A549 (cell line): ENCODE results near the gene ADAM12. TPM values are rescaled to one million over a fixed set of nuclear protein-coding genes. Genes with fewer than 3 reads are reported as not detected.
A peak's percentile ranks its signal among the peaks of the same experiment; 100 is the strongest.

ENCODE experiments used
- ATAC-seq, 2 experiments: fragments of 200-7000 bp in 1 of 2; fragments of >200 bp in 1 of 2; cut with Nextera tagmentation in 1 of 2; cut with Tn5 transposase in 1 of 2; 3 replicates each; pipeline versions ENCODE4 v1.8.0 to v1.9.1; 2018 to 2020; ENCODE audit warnings: mild to moderate bottlenecking in 1 of 2, moderate library complexity in 1 of 2
- CTCF ChIA-PET: fragments of 300-600 bp; sonication (Branson Sonifier 250); formaldehyde crosslinking; extraction: SDS; loops from one replicate; lab custom pipeline; 2021; ENCODE audit warnings: antibody characterized with exemption, inconsistent platforms; lab: Yijun Ruan, JAX
- POLR2A ChIA-PET: fragments of 350-600 bp; formaldehyde crosslinking; extraction: SDS; loops from one replicate; lab custom pipeline; 2021; ENCODE audit warnings: antibody characterized with exemption, inconsistent platforms; lab: Yijun Ruan, JAX
- DNase-seq, 2 experiments: peaks; one replicate each; pipeline versions ENCODE4 v3.0.0 to v3.0.0-alpha.2; 2011 to 2016; ENCODE audit warnings: low read depth in 1 of 2, low spot score in 1 of 2
- FAIRE-seq: peaks from 2 replicates; lab custom pipeline; 2011; peaks lifted over from hg19 to GRCh38; lab: Jason Lieb, UNC
- H3K27ac ChIP-seq, 2 experiments: fragments of >200 bp; sonication (Bioruptor Twin); formaldehyde crosslinking; 3 replicates each; pipeline ENCODE4 v1.5.1; 2016 to 2017
- H3K4me1 ChIP-seq: fragments of >200 bp; sonication (Bioruptor Twin); formaldehyde crosslinking; 3 replicates; pipeline ENCODE4 v1.6.1; 2016
- H3K4me2 ChIP-seq: fragments of >200 bp; sonication (Bioruptor Twin); formaldehyde crosslinking; 3 replicates; pipeline ENCODE4 v1.6.1; 2016
- H3K4me3 ChIP-seq: fragments of >200 bp; sonication (Bioruptor Twin); formaldehyde crosslinking; 3 replicates; pipeline ENCODE4 v1.5.1; 2016
- H3K9me3 ChIP-seq: fragments of >200 bp; sonication (Bioruptor Twin); formaldehyde crosslinking; 3 replicates; pipeline ENCODE4 v1.6.1; 2016
- ATOH8 ChIP-seq: fragments of 250-450 bp; sonication (Bioruptor Pico); IDR thresholded peaks from 2 replicates; pipeline ENCODE4 v1.5.0; 2020; ENCODE audit warnings: low read depth, mild to moderate bottlenecking, moderate library complexity
- CBX2 ChIP-seq: fragments of 200-600 bp; sonication (generic); IDR thresholded peaks from 2 replicates; pipeline ENCODE4 v1.6.1; 2016; ENCODE audit warnings: low read depth, mild to moderate bottlenecking, borderline replicate concordance
- CBX8 ChIP-seq: fragments of 200-600 bp; sonication (generic); IDR thresholded peaks from 2 replicates; pipeline ENCODE4 v1.6.1; 2016
- CEBPB ChIP-seq, 2 experiments: fragments of >200 bp in 1 of 2; sonication (Bioruptor Twin) in 1 of 2; formaldehyde crosslinking in 1 of 2; IDR thresholded peaks; 2 replicates each; pipeline ENCODE4 v1.6.1; 2012 to 2016
- CHD4 ChIP-seq: fragments of 200-600 bp; sonication (generic); IDR thresholded peaks from 2 replicates; pipeline ENCODE4 v1.6.1; 2016; ENCODE audit warnings: antibody characterized with exemption, mild to moderate bottlenecking, borderline replicate concordance
- EHMT2 ChIP-seq: fragments of 200-600 bp; sonication (generic); IDR thresholded peaks from 2 replicates; pipeline ENCODE4 v1.6.1; 2016; ENCODE audit warnings: antibody characterized with exemption, low read depth, mild to moderate bottlenecking, moderate library complexity
- ESRRA ChIP-seq: fragments of 150-350 bp; IDR thresholded peaks from 2 replicates; pipeline ENCODE4 v1.6.1; 2014; ENCODE audit warnings: mild to moderate bottlenecking, low read length, borderline replicate concordance
- FOSL2 ChIP-seq, 2 experiments: fragments of 450-650 bp in 1 of 2; fragments of >200 bp in 1 of 2; sonication (Bioruptor Twin) in 1 of 2; formaldehyde crosslinking; IDR thresholded peaks; 2 replicates each; pipeline versions ENCODE4 v1.5.0 to v1.6.1; 2016 to 2020; ENCODE audit warnings: mild to moderate bottlenecking in 1 of 2, moderate library complexity in 1 of 2
- FOXS1 ChIP-seq: fragments of 250-450 bp; sonication (Bioruptor Pico); IDR thresholded peaks from 2 replicates; pipeline ENCODE4 v1.5.0; 2020; ENCODE audit warnings: mild to moderate bottlenecking, moderate library complexity
- HES2 ChIP-seq: fragments of >200 bp; sonication (Bioruptor Twin); formaldehyde crosslinking; IDR thresholded peaks from 2 replicates; pipeline ENCODE4 v1.6.1; 2016
- HMGXB4 ChIP-seq: fragments of 250-450 bp; sonication (Bioruptor Pico); IDR thresholded peaks from 2 replicates; pipeline ENCODE4 v1.5.0; 2021; ENCODE audit warnings: mild to moderate bottlenecking, moderate library complexity, borderline replicate concordance
- HOXA7 ChIP-seq: fragments of 250-450 bp; sonication (Bioruptor Pico); IDR thresholded peaks from 2 replicates; pipeline ENCODE4 v1.5.0; 2020; ENCODE audit warnings: mild to moderate bottlenecking, moderate library complexity
- JUN ChIP-seq, 2 experiments: fragments of >200 bp; sonication (Bioruptor Twin); formaldehyde crosslinking; IDR thresholded peaks; 2 replicates in 1 of 2; 3 replicates in 1 of 2; pipeline ENCODE4 v1.6.1; 2016 to 2017
- KDM1A ChIP-seq: fragments of 200-600 bp; sonication (generic); IDR thresholded peaks from 2 replicates; pipeline ENCODE4 v1.6.1; 2016; ENCODE audit warnings: low read depth, mild to moderate bottlenecking
- MAFK ChIP-seq: fragments of 450-650 bp; IDR thresholded peaks from 2 replicates; pipeline ENCODE4 v1.6.1; 2014; ENCODE audit not compliant: partially characterized antibody
- MYC ChIP-seq: IDR thresholded peaks from 2 replicates; pipeline ENCODE4 v1.6.1; 2012; ENCODE audit warnings: mild to moderate bottlenecking, inconsistent platforms, low read length, improper control_type of control experiment, borderline replicate concordance
- NPAS2 ChIP-seq: fragments of 250-450 bp; sonication (Bioruptor Pico); IDR thresholded peaks from 2 replicates; pipeline ENCODE4 v1.8.0; 2022; ENCODE audit warnings: mild to moderate bottlenecking, moderate library complexity, borderline replicate concordance
- NR3C1 ChIP-seq: fragments of >200 bp; sonication (Bioruptor Twin); formaldehyde crosslinking; IDR thresholded peaks from 3 replicates; pipeline ENCODE4 v1.6.1; 2017
- RARB ChIP-seq: fragments of 250-450 bp; sonication (Bioruptor Pico); IDR thresholded peaks from 2 replicates; pipeline ENCODE4 v1.8.0; 2021; ENCODE audit warnings: mild to moderate bottlenecking, moderate library complexity
- RFX5 ChIP-seq: fragments of 450-650 bp; IDR thresholded peaks from 2 replicates; pipeline ENCODE4 v1.7.1; 2014; ENCODE audit warnings: antibody characterized with exemption, mild to moderate bottlenecking, moderate library complexity
- RNF2 ChIP-seq: fragments of 200-600 bp; sonication (generic); IDR thresholded peaks from 2 replicates; pipeline ENCODE4 v1.6.1; 2016; ENCODE audit warnings: low read depth, mild to moderate bottlenecking, antibody characterized with exemption, moderate library complexity, borderline replicate concordance
- SMC3 ChIP-seq: fragments of >200 bp; sonication (Bioruptor Twin); formaldehyde crosslinking; IDR thresholded peaks from 3 replicates; pipeline ENCODE4 v1.6.1; 2018; ENCODE audit warnings: inconsistent platforms
- TP53 ChIP-seq: fragments of 250-450 bp; sonication (Bioruptor Pico); IDR thresholded peaks from 2 replicates; pipeline ENCODE4 v1.5.0; 2021; ENCODE audit warnings: mild to moderate bottlenecking, moderate library complexity
- USF2 ChIP-seq: fragments of 450-650 bp; IDR thresholded peaks from 2 replicates; pipeline ENCODE4 v1.6.1; 2014; ENCODE audit warnings: antibody characterized with exemption
- ZFP36 ChIP-seq: fragments of 450-650 bp; IDR thresholded peaks from 2 replicates; pipeline ENCODE4 v1.6.1; 2014; ENCODE audit warnings: borderline replicate concordance; ENCODE audit not compliant: partially characterized antibody
- WGBS: methylation state at CpG from one replicate; pipeline ENCODE4 v1.1.6; 2017; ENCODE audit errors: missing lambda C conversion rate; 5-methylcytosine and 5-hydroxymethylcytosine counted together
- polyA plus RNA-seq, 4 experiments: library from polyadenylated mRNA; depleted of rRNA in 3 of 4; stranded (reverse); fragments of >200 nt; fragmentation: RNase III in 1 of 4; extraction: RNeasy Plus Mini Kit Qiagen cat#74134 plus additional on column Dnase treatment in 1 of 4; gene quantifications; 2 replicates in 3 of 4; 3 replicates in 1 of 4; pipeline ENCODE4 v1.2.3, GENCODE V29; 2011 to 2017
- TF ChIP-seq, protein P1 (sequence below): IDR thresholded peaks from 2 replicates; pipeline ENCODE4 v1.6.1; 2012

The ADAM12 gene
- polyA plus RNA-seq, 2 of the 4 experiments (the other 2 are of a cell fraction): 1.6 to 4.8 TPM

- TF ChIP-seq JUN (IDR thresholded peaks at IDR 0.05) (peak in 1 of 2 experiments; percentile 77; a peak in 3 of 5 replicates), MAFK (peak; percentile 50), RNF2 (no peak), CEBPB (IDR thresholded peaks at IDR 0.05) (peak; percentile 28 to 60; a peak in 2 of 4 replicates), HOXA7 (CRISPR knock-in tag) (no peak), KDM1A (no peak), USF2 (no peak), ATOH8 (CRISPR knock-in tag) (no peak), ESRRA (no peak), FOXS1 (CRISPR knock-in tag) (no peak), NPAS2 (CRISPR knock-in tag) (no peak), CBX8 (no peak), HMGXB4 (CRISPR knock-in tag) (no peak)
- TF ChIP-seq, all 56 proteins: peak for 11
These were observed 9.5 kb upstream of the ADAM12 start (continued) for GRCh38 chr10:126397640-126398382.

DNA sequence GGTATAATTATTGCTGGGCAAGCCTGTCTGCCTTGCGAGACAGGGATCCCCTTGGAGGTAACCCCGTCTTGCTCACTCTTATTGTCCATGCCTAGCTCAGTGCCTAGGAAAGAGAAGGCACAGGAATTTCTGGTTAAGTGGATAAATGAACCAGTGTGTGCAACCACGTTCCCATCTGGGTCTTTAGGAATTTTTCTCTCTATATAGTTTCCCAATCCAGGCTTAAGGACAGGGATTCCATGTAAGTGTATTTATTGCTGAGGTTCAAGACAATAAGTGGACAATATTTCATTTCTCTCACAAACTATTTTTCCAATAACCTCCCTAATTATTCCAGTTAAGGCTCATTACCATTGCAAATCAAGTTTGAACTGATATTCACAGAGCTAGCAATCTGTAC lies 8.9 kb upstream of the ADAM12 start:
- CTCF ChIA-PET: interaction anchor here (1.0 kb wide), 1 partner anchor 463 kb away, joined by 3 read pairs; no protein-coding TSS in a partner anchor
- POLR2A ChIA-PET: no interaction called here
- FAIRE-seq (no peak), ATAC-seq (no peak), DNase-seq (no peak)
- peak overlapping the region; percentile 61; the same call in 1 of the 3 replicates for H3K4me2 ChIP-seq
- no peak for TF ChIP-seq SMC3
- TF ChIP-seq, protein P1, sequence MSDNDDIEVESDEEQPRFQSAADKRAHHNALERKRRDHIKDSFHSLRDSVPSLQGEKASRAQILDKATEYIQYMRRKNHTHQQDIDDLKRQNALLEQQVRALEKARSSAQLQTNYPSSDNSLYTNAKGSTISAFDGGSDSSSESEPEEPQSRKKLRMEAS: no peak
- no peak for TF ChIP-seq ZFP36
- no peak for TF ChIP-seq TP53 (CRISPR knock-in tag)
- TF ChIP-seq NR3C1: no peak
- no peak for TF ChIP-seq HOXA7 (CRISPR knock-in tag)
- no peak for TF ChIP-seq USF2
- TF ChIP-seq KDM1A: no peak
- no peak for TF ChIP-seq MYC
- TF ChIP-seq CHD4: no peak
- no peak for TF ChIP-seq EHMT2
- no peak for TF ChIP-seq HES2
- no peak for TF ChIP-seq RNF2
- no peak for TF ChIP-seq RFX5
- TF ChIP-seq RARB: no peak
- TF ChIP-seq FOSL2 (IDR thresholded peaks at IDR 0.05): no peak
- no peak for TF ChIP-seq FOSL2 (CRISPR knock-in tag; IDR thresholded peaks at IDR 0.05)
- no peak for TF ChIP-seq CBX2
- H3K4me3 ChIP-seq: no peak overlapping the region
- 64% methylated on average over 3 of the region's 3 CpGs for WGBS
- H3K9me3 ChIP-seq: no peaks in the 10 kb centered on the region
- peak overlapping the region; percentile 56 to 84 for H3K27ac ChIP-seq
- H3K4me1 ChIP-seq: peaks cover 22% of the 10 kb centered on the region
